NK-92 (cell line): Measurements from ENCODE around the gene SLC7A9.

Source experiments
- DNase-seq: peaks from one replicate; lab custom pipeline; 2025; ENCODE audit not compliant: unreplicated experiment; lab: John Stamatoyannopoulos, UW

The SLC7A9 gene

DNA sequence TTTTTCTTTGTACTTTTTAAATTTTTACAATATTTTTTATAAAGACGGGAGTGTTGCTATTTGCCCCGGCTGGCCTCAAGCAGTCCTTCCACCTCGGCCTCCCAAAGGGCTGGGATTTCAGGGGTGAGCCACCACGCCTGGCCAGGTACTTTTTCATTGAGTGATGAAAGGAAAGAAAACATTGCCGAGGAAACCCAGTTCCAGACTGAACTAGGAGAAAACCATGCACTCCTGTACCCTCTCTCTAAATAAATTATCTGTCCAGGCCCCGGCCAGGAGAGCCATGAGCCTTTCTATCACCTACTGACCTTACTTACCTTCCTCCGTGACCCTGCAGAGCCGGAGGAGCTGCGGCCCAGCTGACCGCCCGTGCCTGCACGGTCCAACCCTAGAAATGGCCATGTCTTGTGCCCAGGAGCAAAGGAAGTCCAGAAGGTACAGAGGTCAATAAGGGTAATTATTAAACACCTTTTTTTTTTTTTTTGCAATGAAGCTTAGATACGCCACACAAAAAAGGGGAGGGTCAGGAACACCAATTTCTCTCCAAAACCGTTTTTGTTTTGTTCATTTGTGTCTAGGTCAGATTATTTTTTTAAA, at the start of gene SLC7A9:
SLC7A9 (minus strand) TSS at position 399 of the 597 bp plus-strand sequence. CDS start 1,233 bp downstream, outside the sequence.
- DNase-seq, result no peak

DNA sequence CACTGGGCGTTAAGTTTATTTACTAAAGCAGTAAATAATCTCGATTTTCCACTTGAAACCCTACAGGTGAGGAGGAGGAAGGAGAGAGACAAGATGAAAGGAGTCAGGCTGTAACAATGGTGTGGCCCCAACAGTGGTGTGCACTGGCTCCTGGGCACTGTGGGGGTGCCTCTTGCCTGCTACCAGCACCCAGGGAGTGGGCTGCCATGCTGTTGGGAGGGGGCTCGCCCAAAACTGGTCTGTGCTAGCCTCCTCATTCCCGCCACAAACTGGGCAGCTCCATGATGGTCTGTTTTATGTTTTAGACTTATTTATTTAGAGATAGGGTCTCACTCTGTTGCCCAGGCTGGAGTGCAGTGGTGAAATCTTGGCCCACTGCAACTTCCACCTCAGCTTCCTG, 49.8 kb upstream of the SLC7A9 start:
- no peak for DNase-seq

DNA sequence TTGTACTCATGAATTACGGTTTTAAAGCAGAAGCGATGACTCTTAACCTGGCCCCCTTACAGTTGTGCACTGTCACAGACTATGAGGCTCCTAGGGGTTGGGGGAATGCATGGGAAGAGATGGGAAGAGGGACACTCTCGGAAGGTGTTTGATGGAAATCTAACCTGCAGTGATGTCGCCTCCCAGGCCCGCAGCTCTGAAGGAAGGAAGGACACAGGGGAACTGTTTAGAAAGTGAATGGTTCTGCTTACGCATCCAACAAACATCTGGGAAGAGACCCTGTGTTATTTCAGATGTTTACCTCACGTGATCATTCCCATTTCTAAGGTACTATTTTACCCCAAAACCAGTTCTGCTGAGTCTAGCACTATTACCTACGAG, 48.0 kb upstream of the SLC7A9 start:
- no peak for DNase-seq

DNA sequence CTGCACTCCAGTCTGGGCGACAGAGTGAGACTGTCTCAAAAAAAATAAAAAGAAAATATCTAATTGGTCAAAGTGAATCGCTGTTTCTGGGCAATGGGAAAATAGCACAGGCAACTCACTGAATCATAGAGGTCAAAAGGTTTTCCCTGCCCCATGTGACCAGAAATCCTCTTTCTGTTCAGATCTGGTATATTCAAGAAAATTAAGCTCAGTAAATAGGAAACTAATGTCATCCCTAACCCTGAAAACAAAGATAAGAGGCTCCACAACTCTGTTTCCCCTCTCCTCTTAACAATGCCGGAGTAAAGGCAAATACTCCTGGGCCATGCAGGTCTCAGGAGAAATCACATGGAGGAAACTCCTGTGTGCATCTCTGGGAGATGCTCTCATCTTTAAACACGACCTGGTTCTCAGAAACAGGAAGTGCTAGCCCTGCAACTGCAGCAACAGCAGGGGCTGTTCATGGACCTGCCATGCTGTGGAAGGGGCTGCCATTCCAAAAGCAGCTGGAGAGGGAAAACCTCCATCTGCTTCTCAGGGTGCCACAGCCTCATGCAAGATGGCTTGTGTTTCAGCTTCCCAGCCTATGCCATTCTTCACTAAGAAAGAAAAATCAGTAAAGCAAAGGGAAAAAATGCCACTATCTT, 47.5 kb upstream of the SLC7A9 start:
- DNase-seq, result no peak

DNA sequence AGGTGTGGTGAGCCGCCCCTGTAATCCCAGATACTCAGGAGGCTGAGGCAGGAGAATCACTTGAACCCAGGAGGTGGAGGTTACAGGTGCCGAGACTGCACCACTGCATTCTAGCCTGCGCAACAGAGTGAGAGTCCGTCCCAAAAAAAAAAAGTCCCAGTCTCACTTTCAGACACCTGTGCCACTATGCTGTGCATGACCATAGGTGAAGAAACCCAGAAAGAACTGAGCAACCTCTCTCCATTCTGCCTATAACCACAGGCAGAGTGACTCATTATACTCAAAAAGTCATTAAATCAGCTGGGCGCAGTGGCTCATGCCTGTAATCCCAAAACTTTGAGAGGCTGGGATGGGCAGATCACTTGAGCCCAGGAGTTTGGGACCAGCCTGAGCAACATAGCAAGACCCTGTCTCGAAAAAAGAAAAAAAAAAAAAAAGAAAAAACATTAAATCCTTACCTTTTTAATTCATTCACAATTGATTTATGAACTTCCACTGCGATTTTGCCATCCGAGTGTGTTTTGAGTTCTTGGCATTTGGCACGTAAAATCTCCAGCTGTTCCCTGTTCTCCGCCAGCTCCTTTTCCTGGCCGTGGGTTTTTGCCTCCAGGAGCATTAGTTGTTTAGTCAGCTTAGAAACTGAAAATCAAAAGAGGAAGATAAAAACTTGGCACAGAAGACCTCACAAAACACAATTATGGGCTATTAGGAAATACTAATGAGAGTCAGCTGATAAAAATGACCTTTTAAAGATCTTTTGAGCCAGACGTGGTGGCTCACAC, 45.5 kb upstream of the SLC7A9 start:
- DNase-seq, result no peak

DNA sequence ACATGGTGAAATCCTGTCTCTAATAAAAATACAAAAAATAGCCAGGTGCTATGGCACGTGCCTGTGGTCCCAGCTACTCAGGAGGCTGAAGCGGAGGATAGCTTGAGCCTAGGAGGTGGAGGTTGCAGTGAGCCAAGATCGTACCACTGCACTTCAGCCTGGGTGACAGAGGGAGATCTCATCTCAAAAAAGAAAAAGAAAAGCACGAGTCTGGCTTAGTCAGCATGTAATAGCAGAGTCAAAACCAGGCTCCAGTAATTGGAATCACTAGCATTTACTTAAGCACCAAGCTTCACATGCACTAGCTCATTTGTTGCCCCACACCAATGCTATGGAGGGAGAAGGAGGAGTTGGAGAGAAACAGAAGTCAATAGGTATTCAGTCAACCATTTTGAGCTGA, 41.9 kb upstream of the SLC7A9 start:
- no peak for DNase-seq

DNA sequence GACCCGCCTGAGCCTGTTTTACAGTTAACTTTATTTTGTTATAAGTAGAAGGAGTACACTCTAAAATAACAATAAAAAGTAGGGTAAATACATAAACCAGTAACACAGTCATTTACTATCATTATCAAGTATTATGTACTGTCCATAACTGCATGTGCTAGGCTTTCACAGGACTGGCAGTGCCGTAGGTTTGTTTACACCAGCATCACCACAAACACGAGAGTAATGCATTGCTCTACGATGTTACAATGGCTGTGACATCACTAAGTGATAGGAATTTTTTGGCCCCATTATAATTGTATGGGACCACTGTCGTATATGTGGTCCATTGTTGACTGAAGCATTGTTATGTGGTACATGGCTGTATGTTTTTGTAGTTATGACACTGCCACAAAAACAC, 41.3 kb upstream of the SLC7A9 start:
- DNase-seq, result no peak

DNA sequence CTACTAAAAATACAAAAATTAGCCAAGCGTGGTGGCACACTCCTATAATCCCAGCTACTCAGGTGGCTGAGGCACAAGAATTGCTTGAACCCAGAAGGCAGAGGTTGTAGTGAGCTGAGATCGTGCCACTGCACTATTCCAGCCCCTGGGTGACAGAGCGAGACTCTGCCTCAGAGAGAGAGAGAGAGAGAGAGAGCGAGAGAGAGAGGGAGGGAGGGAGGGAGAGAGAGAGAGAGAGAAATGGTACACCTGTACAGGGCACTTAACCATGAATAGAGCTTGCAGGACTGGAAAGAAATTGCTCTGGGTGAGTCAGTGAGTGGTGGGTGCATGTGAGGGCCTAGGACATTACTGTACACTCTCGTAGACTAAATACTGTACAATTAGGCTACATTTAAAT, 40.5 kb upstream of the SLC7A9 start:
- DNase-seq, result no peak

DNA sequence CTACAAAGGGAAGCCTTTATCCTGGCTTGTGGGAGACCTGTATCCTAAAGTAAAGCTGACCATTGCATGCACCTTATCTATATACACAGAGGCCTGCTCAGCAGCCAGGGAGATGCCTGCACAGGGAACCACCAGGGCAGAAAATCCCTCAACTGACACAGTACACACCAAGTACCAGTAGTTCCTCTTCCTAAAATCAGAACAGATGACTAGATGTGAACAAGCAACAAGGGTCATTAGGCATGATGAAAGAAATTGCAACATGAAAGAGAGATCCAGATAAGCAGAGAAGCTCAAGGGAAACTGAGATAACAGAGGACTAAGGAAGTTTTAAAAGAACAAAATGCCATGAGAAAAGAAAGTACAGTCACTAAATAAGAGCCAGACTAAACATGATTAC, 39.7 kb upstream of the SLC7A9 start:
- DNase-seq, result no peak

DNA sequence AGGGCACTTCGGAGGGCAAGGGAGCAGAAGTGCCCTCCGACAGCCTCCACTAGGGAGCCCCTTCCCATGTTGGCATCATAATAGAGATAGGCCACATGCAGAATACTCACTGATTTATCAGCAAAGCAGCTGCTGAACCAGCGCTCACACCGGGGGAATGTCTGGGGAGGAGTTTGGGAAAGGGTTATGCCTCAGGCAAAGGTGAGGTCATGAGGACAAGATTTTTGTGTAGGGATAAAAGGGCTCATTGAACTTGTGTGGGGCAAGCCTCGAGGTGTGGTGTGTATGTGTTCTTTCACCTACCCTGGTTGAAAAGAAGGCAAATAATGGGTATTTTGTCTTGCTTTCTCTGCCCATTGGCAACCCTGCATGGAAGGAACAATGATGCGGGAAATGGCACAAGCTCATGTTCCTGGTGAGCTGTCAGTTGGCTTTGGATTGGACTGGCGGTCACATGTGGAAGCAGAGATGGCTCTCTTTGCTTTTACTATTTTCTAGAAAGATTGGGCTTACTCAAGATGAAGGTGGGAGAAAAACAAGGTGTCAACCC, 39.1 kb upstream of the SLC7A9 start:
- DNase-seq, result no peak

DNA sequence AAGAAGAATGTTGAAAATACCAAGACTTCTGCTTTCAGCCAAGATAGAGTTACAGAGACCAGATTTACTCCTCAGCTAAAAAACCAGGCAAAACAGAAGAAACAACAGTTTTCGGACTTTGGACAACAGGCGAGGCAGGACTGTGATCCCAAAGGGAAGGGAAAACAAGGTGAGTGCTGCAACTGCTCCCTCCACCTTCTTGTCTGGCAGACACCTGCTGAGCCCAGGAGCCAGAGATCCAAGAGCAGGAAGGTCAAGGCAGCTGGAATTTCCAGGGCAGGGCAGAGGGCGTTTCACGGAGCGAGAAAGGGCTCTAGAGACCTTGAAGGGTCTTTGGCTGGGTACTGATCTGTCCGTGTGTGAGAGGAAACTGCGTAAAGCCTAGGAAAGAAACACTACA, 32.9 kb upstream of the SLC7A9 start:
- no peak for DNase-seq

DNA sequence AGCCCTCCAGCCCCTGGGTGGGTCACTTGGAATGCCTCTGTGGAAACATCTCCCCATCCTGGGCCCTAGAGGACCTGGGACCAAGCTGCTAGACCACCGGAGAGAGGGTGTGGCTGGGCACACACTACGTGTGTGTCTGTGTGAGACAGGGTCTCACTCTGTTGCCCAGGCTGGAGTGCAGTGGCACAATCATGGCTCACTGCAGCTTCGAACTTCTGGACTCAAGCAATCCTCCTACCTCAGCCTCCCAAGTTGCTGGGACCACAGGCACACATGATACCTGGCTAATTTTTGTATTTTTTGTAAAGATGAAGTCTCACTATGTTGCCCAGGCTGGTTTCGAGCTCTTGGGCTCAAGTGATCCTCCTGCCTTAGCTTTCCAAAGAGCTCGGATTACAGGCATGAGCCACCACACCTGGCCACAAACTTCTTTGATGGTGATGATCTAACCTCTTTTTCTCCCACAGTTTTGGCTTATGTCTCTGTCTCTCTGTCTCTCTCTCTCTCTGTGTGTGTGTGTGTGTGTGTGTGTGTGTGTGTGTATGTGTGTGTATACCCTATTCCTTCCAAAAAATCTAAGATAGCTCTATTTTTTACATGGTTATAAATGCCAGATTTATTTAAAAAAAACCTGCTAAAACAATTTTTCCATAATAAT, 32.1 kb upstream of the SLC7A9 start:
- DNase-seq, result no peak

DNA sequence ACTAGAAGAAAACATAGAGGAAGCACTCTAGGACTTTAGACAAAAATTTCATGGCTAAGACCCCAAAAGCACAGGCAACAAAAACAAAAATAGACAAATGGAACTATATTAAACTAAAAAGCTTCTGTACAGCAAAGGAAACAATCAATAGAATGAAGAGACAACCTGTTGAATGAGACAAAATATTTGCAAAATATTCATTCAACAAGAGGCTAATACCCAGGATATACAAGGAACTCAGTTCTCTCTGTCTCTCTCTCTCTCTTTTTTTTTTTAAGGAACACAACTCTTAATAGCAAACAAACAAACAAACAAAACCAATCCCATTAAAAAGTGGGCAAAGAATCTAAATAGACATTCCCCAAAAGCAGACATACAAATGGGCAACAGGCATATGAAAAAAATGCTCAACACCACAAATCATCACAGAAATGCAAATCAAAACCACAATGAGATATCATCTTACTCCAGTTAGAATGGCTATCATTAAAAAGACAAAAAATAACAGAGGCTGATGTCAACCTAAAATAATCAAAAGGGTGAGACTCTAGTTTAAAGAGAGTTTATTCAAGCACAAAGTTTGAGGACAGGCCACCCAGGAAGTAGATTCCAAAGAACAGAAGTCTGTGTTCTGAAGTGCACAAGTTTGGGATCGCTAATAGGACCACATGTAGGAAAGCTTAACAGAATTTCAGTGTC, 27.1 kb upstream of the SLC7A9 start:
- DNase-seq, result no peak

DNA sequence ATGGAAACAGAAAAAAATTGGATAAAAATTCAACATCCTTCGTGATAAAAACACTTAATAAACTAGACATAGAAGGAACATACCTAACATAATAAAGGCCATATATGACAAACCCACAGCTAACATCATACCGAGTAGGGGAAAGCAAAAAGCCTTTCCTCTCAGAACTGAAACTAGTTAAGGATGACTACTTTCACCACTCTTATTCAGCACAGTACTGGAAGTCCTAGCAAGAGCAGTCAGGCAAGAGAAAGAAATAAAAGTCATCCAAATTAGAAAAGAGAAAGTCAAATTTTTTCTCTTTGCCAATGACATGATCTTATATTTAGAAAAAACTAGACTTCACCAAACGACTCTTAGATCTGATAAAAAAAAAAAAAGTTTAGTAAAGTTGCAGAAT, 25.8 kb upstream of the SLC7A9 start:
- DNase-seq, result no peak

DNA sequence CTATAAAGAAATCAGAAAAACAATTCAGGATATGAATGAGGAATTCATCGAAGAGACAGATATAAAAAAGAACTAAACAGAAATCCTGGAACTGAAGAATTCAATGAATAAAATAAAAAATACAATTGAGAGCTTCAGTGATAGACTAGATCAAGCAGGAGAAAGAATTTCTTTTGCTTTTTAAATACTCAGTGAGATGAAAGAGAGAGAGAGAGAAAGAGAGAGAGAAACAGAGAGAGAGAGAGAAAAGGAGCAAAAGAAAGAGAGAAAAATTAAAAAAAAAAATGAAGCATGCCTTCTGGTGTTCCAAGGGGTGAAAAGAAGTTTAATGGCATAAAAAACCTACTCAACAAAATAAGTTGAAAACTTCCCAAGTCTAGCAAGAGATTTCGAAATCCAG, 22.0 kb upstream of the SLC7A9 start:
- no peak for DNase-seq

DNA sequence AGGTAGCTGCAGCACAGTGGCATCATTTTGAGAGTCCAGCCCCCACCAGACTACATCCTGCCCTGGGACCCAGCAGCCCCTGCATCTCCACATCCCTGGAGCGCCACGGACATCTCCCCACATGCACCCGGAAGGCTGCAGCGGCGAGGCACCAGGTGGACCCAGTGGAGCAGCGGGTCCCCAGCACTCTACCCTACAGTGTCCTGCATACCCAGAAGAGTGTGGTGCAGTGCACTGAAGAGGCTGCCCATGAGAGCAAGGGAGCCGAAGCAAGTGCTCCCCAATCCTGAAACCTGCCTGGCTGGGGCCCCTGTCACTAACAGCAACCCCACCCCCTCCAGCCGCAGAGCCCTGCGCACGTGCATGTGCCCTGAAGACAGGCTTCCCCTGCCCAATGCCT, 21.3 kb upstream of the SLC7A9 start:
- no peak for DNase-seq

DNA sequence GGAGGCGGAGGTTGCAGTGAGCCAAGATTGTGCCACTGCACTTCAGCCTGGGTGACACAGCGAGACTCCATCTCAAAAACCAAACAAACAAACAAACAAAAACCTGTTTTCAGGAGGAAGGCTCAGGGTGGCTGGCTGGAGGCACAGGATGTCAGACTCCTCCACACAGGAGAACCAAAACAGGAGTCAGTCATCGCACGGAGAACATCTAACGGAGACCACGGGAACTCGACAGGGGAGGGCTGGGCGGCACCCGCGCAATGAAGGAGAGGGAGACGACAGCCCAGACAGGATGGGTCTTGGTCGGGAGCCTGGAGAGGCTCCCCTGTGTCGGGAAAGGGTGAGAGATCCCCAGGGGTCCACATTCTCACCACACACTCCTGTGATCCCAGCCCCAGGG, 20.8 kb upstream of the SLC7A9 start:
- no peak for DNase-seq

DNA sequence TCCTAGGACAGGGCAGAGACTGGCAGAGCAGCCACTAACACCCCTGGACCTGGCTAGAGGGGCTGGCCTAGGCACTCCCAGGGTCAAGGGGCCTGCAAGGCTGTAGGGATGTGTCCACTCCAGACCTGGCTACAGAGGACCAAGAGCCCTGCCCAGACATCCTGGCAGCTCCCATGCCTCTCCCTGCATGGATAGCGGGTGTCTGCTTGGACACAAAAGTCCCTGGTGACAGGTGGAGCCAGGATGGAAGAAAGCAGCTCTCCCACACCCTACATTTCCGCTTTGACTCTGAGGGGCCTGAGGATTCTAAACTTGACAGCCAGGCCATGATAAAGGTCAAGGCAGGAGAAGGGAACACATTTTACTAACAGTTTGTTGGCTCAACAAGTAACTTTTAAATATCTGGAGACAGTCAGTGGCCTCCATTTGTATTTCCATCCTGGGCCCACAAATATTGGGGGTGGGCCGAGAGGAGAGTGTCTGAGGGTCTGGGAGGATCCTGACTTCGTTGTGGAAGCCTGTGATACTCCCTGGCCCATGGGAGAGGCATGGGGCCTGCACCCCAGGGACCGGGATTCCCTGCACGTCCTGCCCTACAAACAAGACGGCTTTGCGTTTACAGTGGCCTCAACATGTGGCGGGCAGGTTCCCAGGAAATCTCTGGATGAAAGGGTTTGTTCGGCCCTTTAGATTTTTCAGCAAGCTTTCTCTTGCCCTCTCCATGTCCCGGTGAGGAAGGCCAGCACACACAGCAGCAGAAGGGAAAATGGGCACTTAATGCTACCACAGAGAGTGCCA, 19.8 kb upstream of the SLC7A9 start:
- no peak for DNase-seq

DNA sequence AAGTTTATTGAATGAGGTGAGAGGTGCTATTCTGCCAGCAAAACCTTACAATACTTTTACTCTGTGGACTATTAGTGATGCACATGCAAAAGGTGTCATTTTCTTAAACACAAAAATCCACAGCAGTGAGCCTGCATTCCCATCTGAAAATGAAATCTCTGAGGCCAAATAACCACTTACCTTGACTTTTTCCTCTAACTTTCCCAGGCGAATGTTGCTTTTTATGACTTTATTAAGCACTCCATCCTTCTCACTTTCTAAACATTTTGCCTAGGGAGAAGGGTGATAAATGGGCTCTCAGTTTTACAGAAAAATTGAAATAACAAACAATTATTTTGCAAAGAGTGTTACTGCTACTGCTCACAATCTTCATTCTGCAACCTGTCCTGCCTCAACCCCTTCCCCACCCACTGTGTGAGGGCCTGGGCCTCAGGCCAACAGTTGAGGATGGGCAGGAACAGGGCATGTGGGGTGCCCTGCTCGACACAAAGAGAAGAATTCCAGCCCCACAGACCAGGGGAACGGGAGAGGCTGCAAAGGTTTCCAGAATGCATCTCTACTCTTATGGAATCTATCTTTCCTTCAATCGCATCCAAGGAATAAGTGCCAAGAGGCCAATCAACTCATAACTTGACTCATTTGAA, 18.1 kb upstream of the SLC7A9 start:
- DNase-seq, result no peak

DNA sequence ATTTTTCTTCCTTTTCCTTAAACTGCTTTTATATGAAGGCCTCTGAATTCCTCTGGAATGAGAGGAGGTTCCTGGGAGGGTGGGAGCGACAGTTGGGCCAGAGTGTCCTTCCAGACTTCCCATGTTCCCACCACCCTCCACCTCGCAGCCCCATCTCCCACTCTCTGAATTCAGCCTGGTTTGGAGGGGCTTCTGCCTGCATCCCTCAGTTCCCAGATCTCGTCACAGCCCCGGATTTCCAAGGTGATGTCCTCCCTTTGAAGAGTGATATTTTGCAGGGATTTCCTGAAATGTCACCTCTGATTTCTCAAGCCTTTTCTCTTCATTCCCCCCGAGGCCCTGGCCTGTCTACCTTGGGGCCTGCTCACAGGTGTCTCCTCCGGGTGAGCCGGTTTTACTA, 16.7 kb upstream of the SLC7A9 start:
- no peak for DNase-seq
